MCF 10A (cell line): ENCODE data around the gene DUSP8. TPM values are rescaled to one million over a fixed set of nuclear protein-coding genes. Genes with fewer than 3 reads are reported as not detected.
A peak's percentile ranks its signal among the peaks of the same experiment; 100 is the strongest.

ENCODE experiments used
- BruUV-seq: library from RNA; stranded (reverse); fragments of 400-500 nt; replicated peaks from 2 replicates; lab custom pipeline; 2021; lab: Mats Ljungman, UMichigan
- CTCF ChIA-PET: fragments of 300-600 bp; sonication (Branson Sonifier 250); formaldehyde crosslinking; extraction: SDS; loops from one replicate; lab custom pipeline; 2021; ENCODE audit warnings: antibody characterized with exemption, inconsistent platforms; lab: Yijun Ruan, JAX
- POLR2A ChIA-PET: fragments of 300-600, 350-650 bp; sonication (Branson Sonifier 250); formaldehyde crosslinking; extraction: SDS; loops from one replicate; lab custom pipeline; 2020; ENCODE audit warnings: antibody characterized with exemption, inconsistent platforms; lab: Yijun Ruan, JAX
- DNase-seq: peaks from one replicate; pipeline ENCODE4 v3.0.0-alpha.2; 2018; ENCODE audit not compliant: unreplicated experiment
- H3K27ac Mint-ChIP-seq: one replicate; pipeline ENCODE4 v1.8.0; 2022; ENCODE audit warnings: mild to moderate bottlenecking, low read depth, mixed read lengths; ENCODE audit not compliant: unreplicated experiment
- H3K27me3 Mint-ChIP-seq: one replicate; pipeline ENCODE4 v1.8.0; 2022; ENCODE audit warnings: mixed read lengths; ENCODE audit not compliant: insufficient read depth, unreplicated experiment
- H3K36me3 Mint-ChIP-seq: one replicate; pipeline ENCODE4 v1.8.0; 2022; ENCODE audit warnings: mild to moderate bottlenecking, moderate library complexity, mixed read lengths; ENCODE audit not compliant: insufficient read depth, unreplicated experiment
- H3K4me1 Mint-ChIP-seq: one replicate; pipeline ENCODE4 v1.8.0; 2022; ENCODE audit warnings: mixed read lengths; ENCODE audit not compliant: insufficient read depth, unreplicated experiment
- H3K4me3 Mint-ChIP-seq: one replicate; pipeline ENCODE4 v1.8.0; 2022; ENCODE audit warnings: mild to moderate bottlenecking, moderate library complexity, mixed read lengths; ENCODE audit not compliant: unreplicated experiment
- H3K9me3 Mint-ChIP-seq: one replicate; pipeline ENCODE4 v1.8.0; 2022; ENCODE audit warnings: mixed read lengths; ENCODE audit not compliant: unreplicated experiment
- CTCF ChIP-seq: fragments of 200-600 bp; IDR thresholded peaks from one replicate; pipeline ENCODE4 v1.8.0; 2022; ENCODE audit warnings: antibody characterized with exemption, mild to moderate bottlenecking; ENCODE audit not compliant: unreplicated experiment
- intact Hi-C: fragments of 100-400 bp; cut with micrococcal nuclease; formaldehyde crosslinking; loops from 2 replicates; pipeline ENCODE4 v1.14.1; 2022
- total RNA-seq: library from RNA; stranded (reverse); gene quantifications from 2 replicates; pipeline ENCODE4 v1.2.3, GENCODE V29; 2022

DUSP8 gene
- total RNA-seq, 1 experiment from 2014 or later: 17.6 TPM

- BruUV-seq: no TSS peak
- Mint-ChIP-seq H3K4me1 (peaks cover 11% of the 10 kb centered on the region), H3K9me3 (no peaks in the 10 kb centered on the region), H3K4me3 (no peak overlapping the region), H3K27ac (no peak overlapping the region), H3K36me3 (peaks cover 5% of the 10 kb centered on the region), H3K27me3 (no peaks in the 10 kb centered on the region)
- POLR2A ChIA-PET: interaction anchor here (0.8 kb wide), 1 partner anchor 12 kb away, joined by 4 read pairs; no protein-coding TSS in a partner anchor
- no peak for DNase-seq
- CTCF ChIA-PET: no interaction called here
- intact Hi-C loops: no loop called here
- TF ChIP-seq CTCF: no peak
Measured at GRCh38 chr11:1571760-1572196, 293 bp downstream of the DUSP8 start.

- ChIA-PET POLR2A (no interaction called here), CTCF (interaction anchor here (0.8 kb wide), 1 partner anchor 371 kb away, joined by 3 read pairs; no protein-coding TSS in a partner anchor)
- Mint-ChIP-seq H3K4me1 (peaks cover 7% of the 10 kb centered on the region), H3K36me3 (peaks cover 5% of the 10 kb centered on the region), H3K9me3 (no peaks in the 10 kb centered on the region), H3K27ac (no peak overlapping the region), H3K4me3 (peak overlapping the region; percentile 38), H3K27me3 (no peaks in the 10 kb centered on the region)
- no TSS peak for BruUV-seq
- no peak for DNase-seq
- intact Hi-C loops: no loop called here
- no peak for TF ChIP-seq CTCF
Measured at GRCh38 chr11:1570896-1571759, 943 bp downstream of the DUSP8 start.

GRCh38 chr11:1570531-1570895 lies 1.6 kb downstream of the DUSP8 start:
- Mint-ChIP-seq H3K27ac (no peak overlapping the region), H3K27me3 (no peaks in the 10 kb centered on the region), H3K4me1 (peaks cover 7% of the 10 kb centered on the region), H3K9me3 (no peaks in the 10 kb centered on the region), H3K36me3 (peaks cover 5% of the 10 kb centered on the region), H3K4me3 (peak overlapping the region; percentile 38)
- BruUV-seq: TSS peak; percentile 60
- CTCF ChIA-PET: interaction anchor here (0.6 to 0.8 kb wide), 2 partner anchors 32 to 370 kb away, joined by 3 read pairs; no protein-coding TSS in a partner anchor
- DNase-seq: no peak
- intact Hi-C loops: no loop called here
- POLR2A ChIA-PET: no interaction called here
- TF ChIP-seq CTCF: no peak

GRCh38 chr11:1570001-1570453 lies 2.0 kb downstream of the DUSP8 start:
- no TSS peak for BruUV-seq
- no peak for TF ChIP-seq CTCF
- ChIA-PET CTCF (interaction anchor here (0.6 kb wide), 1 partner anchor 32 kb away, joined by 3 read pairs; no protein-coding TSS in a partner anchor), POLR2A (interaction anchor here (1.0 kb wide), 1 partner anchor 10 kb away, joined by 3 read pairs; no protein-coding TSS in a partner anchor)
- Mint-ChIP-seq H3K4me1 (peaks cover 7% of the 10 kb centered on the region), H3K36me3 (peaks cover 5% of the 10 kb centered on the region), H3K27ac (no peak overlapping the region), H3K9me3 (no peaks in the 10 kb centered on the region), H3K4me3 (no peak overlapping the region), H3K27me3 (no peaks in the 10 kb centered on the region)
- intact Hi-C loops: no loop called here
- DNase-seq: no peak
